Measurements from ENCODE around the gene SYNJ1.

SYNJ1 gene

GRCh38 chr21:32693581-32693980 is 34.2 kb downstream of the SYNJ1 start:
- no peak overlapping the region for H3K27ac ChIP-seq
- no peaks in the 10 kb centered on the region for H3K9me3 ChIP-seq
- no peaks in the 10 kb centered on the region for H3K4me1 ChIP-seq (ENCODE audit: control insufficient read depth in 1 of 2, insufficient read depth in 1 of 2, low read depth in 1 of 2, low read length in 1 of 2)
- H3K36me3 ChIP-seq: peaks cover 91% of the 10 kb centered on the region
- no peak overlapping the region for H3K4me3 ChIP-seq (ENCODE audit: low read depth in 1 of 2, low read length in 1 of 2)
- no peak for TF ChIP-seq CTCF (IDR thresholded peaks at IDR 0.05)
- H3K27me3 ChIP-seq: no peaks in the 10 kb centered on the region

GRCh38 chr21:32690085-32690484 is 37.7 kb downstream of the SYNJ1 start:
- Histone ChIP-seq H3K4me3 (ENCODE audit: low read depth in 1 of 2, low read length in 1 of 2) (no peak overlapping the region), H3K4me1 (ENCODE audit: control insufficient read depth in 1 of 2, insufficient read depth in 1 of 2, low read depth in 1 of 2, low read length in 1 of 2) (no peaks in the 10 kb centered on the region), H3K27ac (no peak overlapping the region), H3K36me3 (peaks cover 96% of the 10 kb centered on the region), H3K27me3 (no peaks in the 10 kb centered on the region), H3K9me3 (no peaks in the 10 kb centered on the region)
- TF ChIP-seq CTCF (IDR thresholded peaks at IDR 0.05): no peak

DNA sequence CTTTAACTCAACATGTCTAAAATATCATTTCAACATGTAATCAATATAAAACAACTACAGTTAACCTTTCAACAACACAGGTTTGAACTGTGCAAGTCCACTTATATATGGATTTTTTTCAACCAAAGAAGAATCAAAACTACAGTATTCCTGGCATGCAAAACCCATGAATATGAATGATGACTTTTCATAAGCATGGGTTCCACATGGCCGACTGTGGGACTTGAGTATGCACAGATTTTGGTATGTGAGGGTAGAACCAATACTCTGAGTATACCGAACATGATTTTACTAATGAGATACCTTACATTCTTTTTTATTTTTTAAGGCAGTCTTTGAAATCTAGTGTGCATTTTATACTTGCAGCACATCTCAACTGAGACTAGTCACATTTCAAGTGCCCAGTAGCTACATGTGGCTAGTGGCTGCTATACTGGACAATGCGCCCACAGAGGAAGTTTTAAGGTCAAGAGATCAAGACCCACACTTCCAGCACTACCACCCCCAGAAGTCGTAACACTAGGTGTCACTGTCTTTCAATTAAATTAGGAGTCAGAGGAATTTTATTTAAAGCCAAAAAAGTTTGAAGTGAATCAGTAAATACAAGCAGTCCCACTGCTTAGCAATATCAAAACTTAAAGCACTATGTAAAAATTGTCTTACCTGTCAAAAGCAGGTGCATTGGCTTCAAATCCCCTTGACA is 40.0 kb downstream of the SYNJ1 start:
- Histone ChIP-seq H3K4me3 (ENCODE audit: low read depth in 1 of 2, low read length in 1 of 2) (no peak overlapping the region), H3K36me3 (peaks cover 88% of the 10 kb centered on the region), H3K9me3 (no peaks in the 10 kb centered on the region), H3K27me3 (no peaks in the 10 kb centered on the region), H3K4me1 (ENCODE audit: control insufficient read depth in 1 of 2, insufficient read depth in 1 of 2, low read depth in 1 of 2, low read length in 1 of 2) (no peaks in the 10 kb centered on the region), H3K27ac (no peak overlapping the region)
- TF ChIP-seq CTCF (IDR thresholded peaks at IDR 0.05): no peak

DNA sequence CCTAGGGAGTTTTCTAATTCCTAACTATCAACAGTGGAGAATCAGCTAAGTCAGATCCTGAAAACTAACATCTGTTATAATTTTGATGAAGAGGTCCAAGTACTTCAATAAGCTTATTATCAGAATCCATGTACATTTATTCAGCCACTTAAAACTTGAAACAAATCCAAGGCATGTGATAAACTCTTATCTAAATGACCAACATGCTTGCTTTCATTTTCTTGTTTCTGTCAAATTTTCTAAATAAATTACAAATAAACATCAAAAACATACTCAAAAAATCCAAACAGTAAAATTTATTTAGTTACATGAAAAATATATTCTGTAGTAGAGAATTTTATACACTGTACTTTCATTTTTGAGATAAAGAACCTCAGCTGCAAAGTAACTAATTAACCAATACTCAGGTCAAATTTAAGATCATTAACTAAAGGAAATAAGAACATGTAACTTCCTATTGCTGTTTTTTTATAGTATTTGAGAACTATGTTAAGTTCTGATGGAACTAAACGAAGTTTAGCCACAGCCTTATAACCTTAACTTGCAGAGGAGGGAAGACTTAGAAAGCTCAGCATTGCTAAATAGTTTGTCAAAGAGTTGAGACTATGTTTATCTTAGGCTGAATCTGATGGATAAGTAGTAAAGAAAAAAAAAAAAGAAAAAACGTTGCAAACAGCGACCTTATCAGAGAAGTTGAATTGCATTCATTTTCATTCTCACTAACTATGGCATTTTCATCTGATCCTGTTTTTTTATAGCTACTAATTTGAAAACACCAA is 44.9 kb downstream of the SYNJ1 start:
- no peak for TF ChIP-seq CTCF (IDR thresholded peaks at IDR 0.05)
- Histone ChIP-seq H3K27me3 (no peaks in the 10 kb centered on the region), H3K36me3 (peaks cover 79% of the 10 kb centered on the region), H3K4me3 (ENCODE audit: low read depth in 1 of 2, low read length in 1 of 2) (no peak overlapping the region), H3K4me1 (ENCODE audit: control insufficient read depth in 1 of 2, insufficient read depth in 1 of 2, low read depth in 1 of 2, low read length in 1 of 2) (no peaks in the 10 kb centered on the region), H3K9me3 (no peaks in the 10 kb centered on the region), H3K27ac (no peak overlapping the region)

GRCh38 chr21:32674731-32675130 is 53.1 kb downstream of the SYNJ1 start:
- H3K36me3 ChIP-seq: peaks cover 88% of the 10 kb centered on the region
- H3K4me3 ChIP-seq (ENCODE audit: low read depth in 1 of 2, low read length in 1 of 2): no peak overlapping the region
- no peaks in the 10 kb centered on the region for H3K9me3 ChIP-seq
- no peak overlapping the region for H3K27ac ChIP-seq
- H3K4me1 ChIP-seq (ENCODE audit: control insufficient read depth in 1 of 2, insufficient read depth in 1 of 2, low read depth in 1 of 2, low read length in 1 of 2): no peaks in the 10 kb centered on the region
- H3K27me3 ChIP-seq: no peaks in the 10 kb centered on the region
- no peak for TF ChIP-seq CTCF (IDR thresholded peaks at IDR 0.05)

Data from neutrophil (primary cell).